Ovary (tissue), 9 donors: ENCODE results near the gene MICALL2. TPM values are rescaled to one million over a fixed set of nuclear protein-coding genes. Genes with fewer than 3 reads are reported as not detected.
A peak's percentile ranks its signal among the peaks of the same experiment; 100 is the strongest.

Experiments
- DNase-seq, 5 donors: peaks; one replicate each; pipeline ENCODE4 v3.0.0-alpha.2; 2019 to 2020
- H3K27ac ChIP-seq, 2 donors: fragments of 200-600 bp; one replicate each; pipeline versions ENCODE4 v1.5.1 to v1.8.0; 2019 to 2022
- H3K27me3 ChIP-seq: fragments of 200-600 bp; one replicate; pipeline ENCODE4 v1.8.0; 2022
- H3K36me3 ChIP-seq: fragments of 200-600 bp; sonication (generic); one replicate; pipeline ENCODE4 v1.5.1; 2019
- H3K4me1 ChIP-seq: one replicate; pipeline ENCODE4 v1.8.1; 2013; ENCODE audit warnings: mild to moderate bottlenecking, moderate library complexity; ENCODE audit not compliant: insufficient read depth
- H3K4me3 ChIP-seq: fragments of 200-600 bp; sonication (generic); one replicate; pipeline ENCODE4 v1.5.1; 2017
- H3K9me3 ChIP-seq, 2 donors: fragments of 200-600 bp in 1 of 2; sonication (generic) in 1 of 2; one replicate each; pipeline versions ENCODE4 v1.5.1 to v1.8.1; 2013 to 2019; ENCODE audit warnings: mild to moderate bottlenecking in 1 of 2, moderate library complexity in 1 of 2
- EP300 ChIP-seq: sonication (generic); formaldehyde crosslinking; IDR thresholded peaks from one replicate; pipeline ENCODE4 v1.6.1; 2017; ENCODE audit warnings: antibody characterized with exemption
- POLR2A ChIP-seq: fragments of 450-650 bp; IDR thresholded peaks from one replicate; pipeline ENCODE4 v1.6.1; 2017; ENCODE audit warnings: antibody characterized with exemption, mild to moderate bottlenecking, moderate library complexity
- WGBS, 3 donors: extraction: QIAGEN DNeasy Blood & Tissue Kit in 1 of 3; methylation state at CpG; one replicate each; pipeline versions ENCODE4 v1.1.5 to v1.1.7; 2013 to 2017; 5-methylcytosine and 5-hydroxymethylcytosine counted together
- intact Hi-C, 4 donors: fragments of 100-400 bp; cut with DNase I; formaldehyde crosslinking; loops; one replicate each; pipeline versions ENCODE4 v1.11.0 to v1.15.1; 2022 to 2023
- polyA plus RNA-seq, 2 donors: library from polyadenylated mRNA; stranded (reverse); fragments of 200-250 nt in 1 of 2; fragments of 350-450 nt in 1 of 2; fragmentation: Illumina TruSeq in 1 of 2; extraction: RNeasy Lipid Tissue Mini Kit (QIAGEN cat#74804) in 1 of 2; gene quantifications; one replicate each; pipeline ENCODE4 v1.2.3, GENCODE V29; 2013 to 2014
- total RNA-seq, 7 donors: library from RNA; depleted of rRNA in 2 of 7; stranded (reverse); fragments of >200 nt in 2 of 7; fragmentation: NEBNext Ultra II Directional in 3 of 7; extraction: Animal tissue kit (Norgen Biotek cat#: 25700) in 3 of 7; gene quantifications; one replicate each; pipeline versions ENCODE4 v1.1.0 to v1.2.4, GENCODE V29; 2016 to 2023
- TF ChIP-seq, protein P1 (sequence below), 3 donors: fragments of 450-650 bp in 2 of 3; fragments of 200-600 bp in 1 of 3; IDR thresholded peaks; one replicate each; pipeline versions ENCODE4 v1.5.1 to v1.8.0; 2016 to 2022; ENCODE audit warnings: antibody characterized with exemption in 3 of 3, mild to moderate bottlenecking in 1 of 3
- donor health status: DM: no; HTN: no; CAD: no; lungs with moderate emphysema.
- donor health status: DM: no; HTN: no; CAD: no.
- donor health status: Bipolar disorder and iron deficiency.
- donor health status: DM: yes; HTN: yes; CAD: no.
- donor health status: DM: no; HTN: no; CAD: no.
- donor health status: DM: yes; HTN: yes; CAD: no.

MICALL2 gene
- total and polyA plus RNA-seq, 9 donors = 0.95 to 13.4 (median 6.5) TPM

DNA sequence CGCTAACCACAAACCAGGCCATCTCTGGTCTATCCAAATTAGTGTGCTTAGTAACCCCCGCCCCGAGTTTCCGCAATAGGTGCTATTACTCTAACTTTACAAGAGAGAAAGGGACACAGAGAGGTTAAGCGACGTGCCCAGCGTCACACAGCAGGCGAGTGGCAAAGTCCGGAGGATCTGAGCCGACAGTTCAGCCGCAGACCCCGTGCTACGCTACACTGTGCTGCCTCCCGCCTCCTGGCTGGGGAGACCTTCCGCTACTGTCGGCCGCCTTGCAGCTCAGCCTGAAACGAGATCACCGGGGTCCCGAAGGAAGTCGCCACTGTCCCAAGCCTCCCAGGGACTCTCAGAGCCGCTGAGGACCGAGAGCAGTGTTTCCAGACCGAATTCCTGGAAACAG lies 44.1 kb upstream of the MICALL2 start:
- intact Hi-C loops = loop anchor here in 1 of 4 donors (5.0 kb wide), 1 partner anchor 69 kb away; the partner anchor contains the start of gene PSMG3
- H3K4me1 ChIP-seq = peaks cover 10% of the 10 kb centered on the region
- 22 to 30% (median 25%) methylated on average over 24 of the region's 24 CpGs for WGBS, 3 donors
- DNase-seq = peak in 2 of 5 donors; percentile 17 to 37
- H3K27ac ChIP-seq = no peak overlapping the region
- no peaks in the 10 kb centered on the region for H3K36me3 ChIP-seq
- no peaks in the 10 kb centered on the region for H3K27me3 ChIP-seq
- no peaks in the 10 kb centered on the region for H3K9me3 ChIP-seq
- peak overlapping the region; percentile 99 for H3K4me3 ChIP-seq
- no peak for TF ChIP-seq EP300
- TF ChIP-seq, protein P1, sequence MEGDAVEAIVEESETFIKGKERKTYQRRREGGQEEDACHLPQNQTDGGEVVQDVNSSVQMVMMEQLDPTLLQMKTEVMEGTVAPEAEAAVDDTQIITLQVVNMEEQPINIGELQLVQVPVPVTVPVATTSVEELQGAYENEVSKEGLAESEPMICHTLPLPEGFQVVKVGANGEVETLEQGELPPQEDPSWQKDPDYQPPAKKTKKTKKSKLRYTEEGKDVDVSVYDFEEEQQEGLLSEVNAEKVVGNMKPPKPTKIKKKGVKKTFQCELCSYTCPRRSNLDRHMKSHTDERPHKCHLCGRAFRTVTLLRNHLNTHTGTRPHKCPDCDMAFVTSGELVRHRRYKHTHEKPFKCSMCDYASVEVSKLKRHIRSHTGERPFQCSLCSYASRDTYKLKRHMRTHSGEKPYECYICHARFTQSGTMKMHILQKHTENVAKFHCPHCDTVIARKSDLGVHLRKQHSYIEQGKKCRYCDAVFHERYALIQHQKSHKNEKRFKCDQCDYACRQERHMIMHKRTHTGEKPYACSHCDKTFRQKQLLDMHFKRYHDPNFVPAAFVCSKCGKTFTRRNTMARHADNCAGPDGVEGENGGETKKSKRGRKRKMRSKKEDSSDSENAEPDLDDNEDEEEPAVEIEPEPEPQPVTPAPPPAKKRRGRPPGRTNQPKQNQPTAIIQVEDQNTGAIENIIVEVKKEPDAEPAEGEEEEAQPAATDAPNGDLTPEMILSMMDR (IDR thresholded peaks at IDR 0.05) = no peak
- TF ChIP-seq POLR2A = no peak

DNA sequence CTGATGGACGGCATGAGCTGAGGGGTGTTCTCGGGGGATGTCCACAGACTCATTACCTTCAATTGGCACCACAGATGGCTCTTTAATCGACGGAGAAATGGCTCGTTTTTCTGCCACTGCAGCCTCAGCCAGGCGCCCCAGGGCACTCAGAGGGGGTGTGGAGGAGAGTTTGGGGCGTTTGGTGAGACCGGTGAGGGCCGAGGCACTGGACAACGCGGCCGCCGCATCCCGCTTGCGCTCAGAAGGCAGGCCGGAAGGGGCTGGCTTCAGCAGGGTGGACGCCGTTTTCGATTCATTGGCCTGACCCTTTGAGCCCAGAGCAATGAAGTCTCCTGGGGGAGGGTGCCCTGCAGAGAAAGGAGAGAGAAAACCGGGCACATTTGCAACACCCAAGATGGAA lies 43.6 kb upstream of the MICALL2 start:
- H3K27me3 ChIP-seq = no peaks in the 10 kb centered on the region
- H3K27ac ChIP-seq = no peak overlapping the region
- no peaks in the 10 kb centered on the region for H3K36me3 ChIP-seq
- TF ChIP-seq, protein P1 (IDR thresholded peaks at IDR 0.05) = no peak
- TF ChIP-seq EP300 = no peak
- no peak for TF ChIP-seq POLR2A
- no peaks in the 10 kb centered on the region for H3K9me3 ChIP-seq
- intact Hi-C loops = loop anchor here in 1 of 4 donors (5.0 kb wide), 1 partner anchor 69 kb away; the partner anchor contains the start of gene PSMG3
- H3K4me1 ChIP-seq = peaks cover 10% of the 10 kb centered on the region
- DNase-seq = peak in 1 of 5 donors; percentile 21
- no peak overlapping the region for H3K4me3 ChIP-seq
- 75 to 80% (median 79%) methylated on average over 20 of the region's 20 CpGs for WGBS, 3 donors

DNA sequence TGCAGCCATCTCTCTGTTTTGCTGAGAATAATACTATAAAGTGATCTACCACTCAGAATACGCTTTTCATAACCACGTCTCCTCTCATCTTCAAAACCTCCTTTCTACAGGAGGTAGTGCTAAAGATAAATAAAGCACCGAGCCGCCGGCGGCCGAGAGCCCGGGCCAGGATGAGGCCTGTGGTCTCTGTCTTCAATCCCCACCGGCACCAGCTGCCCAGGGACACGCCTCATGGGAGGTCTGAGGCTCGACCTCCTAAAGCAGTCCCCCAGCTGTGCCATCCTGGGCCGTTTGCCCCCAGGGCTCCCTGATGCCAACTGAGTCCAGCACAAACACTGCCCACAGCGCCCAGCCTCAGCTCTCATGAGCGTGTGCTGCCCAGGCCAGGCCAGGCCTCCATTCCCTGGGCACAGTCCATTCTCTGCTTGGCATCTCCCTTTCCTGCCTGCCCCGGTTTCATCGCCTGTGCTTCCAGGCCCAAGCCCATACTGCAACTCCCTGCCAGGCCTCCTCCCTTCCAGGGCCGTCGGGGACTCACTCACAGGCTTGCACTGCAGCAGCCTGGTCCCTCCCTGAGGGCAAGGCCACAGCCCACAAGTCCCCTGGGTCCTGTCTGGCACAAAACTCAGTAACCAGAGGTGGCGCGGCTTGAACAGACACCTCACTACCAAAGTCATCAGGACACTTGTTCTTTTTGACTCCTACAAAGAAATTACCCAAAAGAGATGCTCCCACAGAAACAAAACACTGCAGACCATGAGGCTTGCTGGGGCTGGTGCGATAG lies 42.4 kb upstream of the MICALL2 start:
- peak in 2 of 5 donors; percentile 17 to 34 for DNase-seq
- Histone ChIP-seq H3K27ac (no peak overlapping the region), H3K4me3 (no peak overlapping the region), H3K36me3 (no peaks in the 10 kb centered on the region), H3K4me1 (peaks cover 10% of the 10 kb centered on the region), H3K9me3 (no peaks in the 10 kb centered on the region), H3K27me3 (no peaks in the 10 kb centered on the region)
- intact Hi-C loops = loop anchor here in 1 of 4 donors (5.0 kb wide), 1 partner anchor 71 kb away; the partner anchor contains the start of gene PSMG3
- 85 to 87% (median 86%) methylated on average over 21 of the region's 21 CpGs for WGBS, 3 donors
- no peak for TF ChIP-seq EP300
- TF ChIP-seq POLR2A = no peak
- TF ChIP-seq, protein P1 (IDR thresholded peaks at IDR 0.05) = no peak

DNA sequence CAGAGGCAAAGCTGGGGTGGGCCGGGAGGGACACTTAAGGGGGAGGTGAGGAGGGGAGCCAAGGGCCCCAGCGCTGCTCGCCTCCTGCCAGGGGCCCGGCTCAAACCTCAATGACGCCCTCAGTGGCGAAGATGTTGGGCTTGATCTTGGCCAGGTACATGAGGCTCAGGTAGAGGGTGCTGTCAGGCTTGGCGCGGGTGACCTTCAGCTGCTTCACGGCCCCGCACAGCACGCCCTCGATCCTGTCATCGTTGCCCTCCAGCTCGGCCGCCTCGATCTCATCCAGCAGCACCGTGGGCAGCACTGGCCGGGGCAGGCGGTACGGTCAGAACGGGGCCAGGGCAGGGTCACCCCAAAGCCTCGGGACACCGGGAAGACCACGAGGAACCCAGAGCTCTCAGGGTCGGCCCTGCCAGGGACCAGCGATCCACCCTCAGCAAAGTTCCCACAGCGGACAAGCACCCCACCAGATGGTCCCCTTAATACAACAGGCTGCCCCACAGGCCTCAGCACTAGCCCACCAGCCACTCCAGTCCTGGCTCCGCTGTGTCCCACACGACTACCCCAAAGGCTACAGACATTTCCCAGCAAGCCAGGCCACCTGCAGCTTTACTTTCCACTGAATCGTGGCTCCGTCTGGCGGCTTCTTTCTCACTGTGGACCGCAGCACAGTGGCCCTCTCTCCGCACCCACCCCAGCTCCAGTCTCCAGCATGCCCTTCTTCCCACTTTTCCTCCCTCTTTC lies 41.0 kb upstream of the MICALL2 start:
- DNase-seq = no peak
- TF ChIP-seq POLR2A (no peak), EP300 (no peak)
- TF ChIP-seq, protein P1 (IDR thresholded peaks at IDR 0.05) = no peak
- H3K36me3 ChIP-seq = no peaks in the 10 kb centered on the region
- no peaks in the 10 kb centered on the region for H3K9me3 ChIP-seq
- no peak overlapping the region for H3K4me3 ChIP-seq
- H3K27me3 ChIP-seq = no peaks in the 10 kb centered on the region
- 91 to 93% (median 91%) methylated on average over 31 to 34 of the region's 34 CpGs for WGBS, 3 donors
- peaks cover 10% of the 10 kb centered on the region for H3K4me1 ChIP-seq
- intact Hi-C loops = loop anchor here in 1 of 4 donors (5.0 kb wide), 1 partner anchor 72 kb away; the partner anchor contains the start of gene PSMG3
- H3K27ac ChIP-seq = no peak overlapping the region
